Keratinocyte (primary cell): ENCODE data around the gene CHPF.

ENCODE experiments used
- EZH2 ChIP-seq: IDR thresholded peaks from one replicate; pipeline ENCODE4 v1.6.1; 2012; ENCODE audit warnings: inconsistent platforms, mild to moderate bottlenecking, low read length, moderate library complexity
- TF ChIP-seq, protein P1 (sequence below), 3 experiments: IDR thresholded peaks in 1 of 3; conservative IDR thresholded peaks in 1 of 3; optimal IDR thresholded peaks in 1 of 3; 2 replicates in 2 of 3; 3 replicates in 1 of 3; pipeline versions ENCODE3 to v1.5.1; 2011; ENCODE audit warnings: low read length in 3 of 3, mild to moderate bottlenecking in 3 of 3, moderate library complexity in 2 of 3, control low read depth in 1 of 3, inconsistent platforms in 1 of 3; ENCODE audit not compliant: insufficient read depth in 2 of 3; ENCODE audit errors: extremely low read depth in 1 of 3

GRCh38 chr2:219566640-219567039 lies 23.0 kb upstream of the CHPF start:
- TF ChIP-seq, protein P1, sequence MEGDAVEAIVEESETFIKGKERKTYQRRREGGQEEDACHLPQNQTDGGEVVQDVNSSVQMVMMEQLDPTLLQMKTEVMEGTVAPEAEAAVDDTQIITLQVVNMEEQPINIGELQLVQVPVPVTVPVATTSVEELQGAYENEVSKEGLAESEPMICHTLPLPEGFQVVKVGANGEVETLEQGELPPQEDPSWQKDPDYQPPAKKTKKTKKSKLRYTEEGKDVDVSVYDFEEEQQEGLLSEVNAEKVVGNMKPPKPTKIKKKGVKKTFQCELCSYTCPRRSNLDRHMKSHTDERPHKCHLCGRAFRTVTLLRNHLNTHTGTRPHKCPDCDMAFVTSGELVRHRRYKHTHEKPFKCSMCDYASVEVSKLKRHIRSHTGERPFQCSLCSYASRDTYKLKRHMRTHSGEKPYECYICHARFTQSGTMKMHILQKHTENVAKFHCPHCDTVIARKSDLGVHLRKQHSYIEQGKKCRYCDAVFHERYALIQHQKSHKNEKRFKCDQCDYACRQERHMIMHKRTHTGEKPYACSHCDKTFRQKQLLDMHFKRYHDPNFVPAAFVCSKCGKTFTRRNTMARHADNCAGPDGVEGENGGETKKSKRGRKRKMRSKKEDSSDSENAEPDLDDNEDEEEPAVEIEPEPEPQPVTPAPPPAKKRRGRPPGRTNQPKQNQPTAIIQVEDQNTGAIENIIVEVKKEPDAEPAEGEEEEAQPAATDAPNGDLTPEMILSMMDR (optimal IDR thresholded peaks at IDR 0.05 in 1 of 3, IDR thresholded peaks at IDR 0.05 in 1 of 3, conservative IDR thresholded peaks at IDR 0.05 in 1 of 3; ENCODE audit: extremely low read depth in 1 of 3, insufficient read depth in 2 of 3, low read length in 3 of 3), result no peak
- TF ChIP-seq EZH2, result no peak
